B cell (primary cell): Measurements from ENCODE around the gene AOC2. TPM values are rescaled to one million over a fixed set of nuclear protein-coding genes. Genes with fewer than 3 reads are reported as not detected.

Source experiments
- ATAC-seq: fragments of 200-7000 bp; cut with Tn5 transposase; one replicate; pipeline ENCODE4 v1.10.0; 2021; ENCODE audit warnings: low read depth, mild to moderate bottlenecking, moderate number of reproducible peaks, moderate library complexity
- CTCF ChIA-PET: fragments of 350-600 bp; sonication (Branson Sonifier 250); formaldehyde crosslinking; loops from one replicate; lab custom pipeline; 2021; ENCODE audit warnings: antibody characterized with exemption, inconsistent platforms; lab: Charles Lee
- POLR2A ChIA-PET: fragments of 350-600 bp; sonication (Branson Sonifier 250); formaldehyde crosslinking; loops from one replicate; lab custom pipeline; 2021; ENCODE audit warnings: antibody characterized with exemption; lab: Charles Lee
- DNase-seq: peaks from one replicate; pipeline ENCODE4 v3.0.0; 2013
- H2AFZ ChIP-seq: 2 replicates; pipeline ENCODE4 v1.6.1; 2012; ENCODE audit warnings: mild to moderate bottlenecking, low read depth, low read length; ENCODE audit not compliant: insufficient read depth, poor library complexity, severe bottlenecking
- H3K27ac ChIP-seq, 2 donors: 1 replicate in 1 of 2; 2 replicates in 1 of 2; pipeline ENCODE4 v1.5.1; 2012 to 2013; ENCODE audit warnings: low read length in 2 of 2, mild to moderate bottlenecking in 2 of 2, moderate library complexity in 1 of 2
- H3K27me3 ChIP-seq, 4 experiments: fragments of 200-600 bp in 1 of 4; sonication (generic) in 1 of 4; replicated peaks in 1 of 4; 1 replicate in 2 of 4; 2 replicates in 2 of 4; pipeline versions ENCODE4 v1.6.1 to v1.7.0; 2013 to 2016; ENCODE audit warnings: low read length in 3 of 4, mild to moderate bottlenecking in 2 of 4, mixed read lengths in 1 of 4, moderate library complexity in 1 of 4; ENCODE audit not compliant: insufficient read depth in 4 of 4, control insufficient read depth in 3 of 4; ENCODE audit errors: control extremely low read depth in 1 of 4
- H3K36me3 ChIP-seq, 2 experiments: replicated peaks in 1 of 2; 1 replicate in 1 of 2; 2 replicates in 1 of 2; pipeline versions ENCODE4 v1.6.1 to v1.7.1; 2013; ENCODE audit warnings: low read length in 1 of 2; ENCODE audit not compliant: insufficient read depth in 2 of 2, control insufficient read depth in 1 of 2; ENCODE audit errors: control extremely low read depth in 1 of 2, extremely low read depth in 1 of 2
- H3K4me1 ChIP-seq, 2 donors: fragments of 200-600 bp in 1 of 2; sonication (generic) in 1 of 2; 1 replicate in 1 of 2; 2 replicates in 1 of 2; pipeline versions ENCODE4 v1.5.1 to v1.6.1; 2013 to 2017; ENCODE audit warnings: low read length in 2 of 2; ENCODE audit not compliant: control insufficient read depth in 2 of 2, insufficient read depth in 2 of 2
- H3K4me2 ChIP-seq: replicated peaks from 2 replicates; pipeline ENCODE3; 2012; ENCODE audit warnings: mild to moderate bottlenecking, low read depth, low read length; ENCODE audit not compliant: poor library complexity, severe bottlenecking
- H3K4me3 ChIP-seq, 5 experiments: fragments of 200-600 bp in 1 of 5; sonication (generic) in 1 of 5; 1 replicate in 3 of 5; 2 replicates in 2 of 5; pipeline versions ENCODE4 v1.5.1 to v1.7.0; 2011 to 2016; ENCODE audit warnings: low read length in 4 of 5, mild to moderate bottlenecking in 4 of 5, low read depth in 2 of 5, control low read depth in 1 of 5, moderate library complexity in 1 of 5; ENCODE audit not compliant: insufficient read depth in 1 of 5; ENCODE audit errors: control extremely low read depth in 1 of 5, extremely low read depth in 1 of 5
- H3K79me2 ChIP-seq: fragments of 200-600 bp; sonication (generic); one replicate; pipeline ENCODE4 v1.6.0; 2016; ENCODE audit warnings: low read length; ENCODE audit not compliant: control insufficient read depth, insufficient read depth
- H3K9ac ChIP-seq: fragments of 200-600 bp; sonication (generic); 2 replicates; pipeline ENCODE4 v1.6.1; 2017; ENCODE audit warnings: mild to moderate bottlenecking, low read length, moderate library complexity
- H3K9me3 ChIP-seq, 3 donors: one replicate each; pipeline versions ENCODE4 v1.6.1 to v1.7.1; 2013; ENCODE audit warnings: low read length in 2 of 3; ENCODE audit not compliant: control insufficient read depth in 2 of 3, insufficient read depth in 1 of 3; ENCODE audit errors: control extremely low read depth in 1 of 3
- H4K20me1 ChIP-seq: 2 replicates; pipeline ENCODE4 v1.6.0; 2012; ENCODE audit warnings: mild to moderate bottlenecking, low read length; ENCODE audit not compliant: insufficient read depth, control insufficient read depth, poor library complexity, severe bottlenecking
- H3K27ac Mint-ChIP-seq: one replicate; pipeline ENCODE4 v1.8.0; 2021; ENCODE audit warnings: mixed read lengths
- H3K27me3 Mint-ChIP-seq: one replicate; pipeline ENCODE4 v1.8.0; 2021; ENCODE audit warnings: mixed read lengths
- H3K4me1 Mint-ChIP-seq: one replicate; pipeline ENCODE4 v1.8.0; 2021; ENCODE audit warnings: mixed read lengths
- H3K4me3 Mint-ChIP-seq: one replicate; pipeline ENCODE4 v1.8.0; 2021; ENCODE audit warnings: mixed read lengths
- H3K9me3 Mint-ChIP-seq: one replicate; pipeline ENCODE4 v1.8.0; 2022; ENCODE audit warnings: mixed read lengths; ENCODE audit not compliant: insufficient read depth
- EZH2 ChIP-seq: IDR thresholded peaks from 2 replicates; pipeline ENCODE4 v1.6.1; 2012; ENCODE audit warnings: borderline replicate concordance, low read depth, mild to moderate bottlenecking, moderate library complexity, low read length; ENCODE audit not compliant: insufficient read depth, poor library complexity, severe bottlenecking
- WGBS: methylation state at CpG from one replicate; pipeline ENCODE4 v1.1.5; 2013; ENCODE audit warnings: missing lambda C conversion rate; ENCODE audit not compliant: insufficient coverage; 5-methylcytosine and 5-hydroxymethylcytosine counted together
- intact Hi-C: fragments of 100-400 bp; cut with micrococcal nuclease; formaldehyde crosslinking; loops from one replicate; pipeline ENCODE4 v1.10.0; 2022
- polyA plus RNA-seq: library from polyadenylated mRNA; depleted of rRNA; stranded (reverse); fragments of >200 nt; gene quantifications from 2 replicates; pipeline ENCODE4 v1.2.3, GENCODE V29; 2012
- total RNA-seq, 2 donors: library from RNA; stranded (reverse); fragments of 120-200 nt in 1 of 2; gene quantifications; 1 replicate in 1 of 2; 2 replicates in 1 of 2; pipeline versions ENCODE4 v1.2.3 to v1.2.4, GENCODE V29; 2013 to 2022
- TF ChIP-seq, protein P1 (sequence below): fragments of 200-600 bp; IDR thresholded peaks from one replicate; pipeline ENCODE4 v1.8.0; 2022; ENCODE audit warnings: antibody characterized with exemption, mild to moderate bottlenecking

The AOC2 gene
- total and polyA plus RNA-seq, 2 donors (not counting 1 experiment from before 2014, with no cell fraction given) = 1.9 to 3.8 TPM

DNA sequence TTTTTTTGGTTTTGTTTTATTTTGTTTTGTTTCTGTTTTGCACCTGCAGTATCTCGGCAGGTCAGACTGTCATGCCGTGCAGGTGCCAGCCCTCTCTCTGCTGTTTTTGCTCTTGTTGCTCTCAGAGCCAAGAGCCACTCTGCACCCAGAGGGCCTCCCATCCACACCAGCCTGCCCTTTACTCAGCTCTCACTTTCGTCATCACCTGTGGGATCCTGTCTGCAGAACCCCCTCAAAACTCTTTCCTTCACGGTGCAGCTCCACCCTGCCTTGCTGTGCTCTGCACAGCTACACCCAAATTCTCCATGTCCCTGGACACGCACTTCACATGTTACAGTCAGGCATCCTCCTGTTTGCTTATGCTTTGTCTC is 9.2 kb downstream of the AOC2 start:
- Histone ChIP-seq H3K4me3 (no peak overlapping the region), H2AFZ (no peak overlapping the region), H3K79me2 (no peaks in the 10 kb centered on the region), H3K36me3 (no peaks in the 10 kb centered on the region), H3K9ac (no peak overlapping the region), H3K27ac (no peak overlapping the region), H3K27me3 (peaks cover 0 to 6% (median 0%) of the 10 kb centered on the region in 4 experiments), H3K4me2 (no peak overlapping the region), H3K4me1 (no peaks in the 10 kb centered on the region), H3K9me3 (no peaks in the 10 kb centered on the region), H4K20me1 (no peaks in the 10 kb centered on the region)
- ATAC-seq (no peak), DNase-seq (no peak)
- no peaks in the 10 kb centered on the region for H3K27me3 Mint-ChIP-seq
- H3K4me1 Mint-ChIP-seq = no peaks in the 10 kb centered on the region
- no peaks in the 10 kb centered on the region for H3K9me3 Mint-ChIP-seq
- WGBS = 81% methylated on average over 5 of the region's 5 CpGs
- TF ChIP-seq, protein P1, sequence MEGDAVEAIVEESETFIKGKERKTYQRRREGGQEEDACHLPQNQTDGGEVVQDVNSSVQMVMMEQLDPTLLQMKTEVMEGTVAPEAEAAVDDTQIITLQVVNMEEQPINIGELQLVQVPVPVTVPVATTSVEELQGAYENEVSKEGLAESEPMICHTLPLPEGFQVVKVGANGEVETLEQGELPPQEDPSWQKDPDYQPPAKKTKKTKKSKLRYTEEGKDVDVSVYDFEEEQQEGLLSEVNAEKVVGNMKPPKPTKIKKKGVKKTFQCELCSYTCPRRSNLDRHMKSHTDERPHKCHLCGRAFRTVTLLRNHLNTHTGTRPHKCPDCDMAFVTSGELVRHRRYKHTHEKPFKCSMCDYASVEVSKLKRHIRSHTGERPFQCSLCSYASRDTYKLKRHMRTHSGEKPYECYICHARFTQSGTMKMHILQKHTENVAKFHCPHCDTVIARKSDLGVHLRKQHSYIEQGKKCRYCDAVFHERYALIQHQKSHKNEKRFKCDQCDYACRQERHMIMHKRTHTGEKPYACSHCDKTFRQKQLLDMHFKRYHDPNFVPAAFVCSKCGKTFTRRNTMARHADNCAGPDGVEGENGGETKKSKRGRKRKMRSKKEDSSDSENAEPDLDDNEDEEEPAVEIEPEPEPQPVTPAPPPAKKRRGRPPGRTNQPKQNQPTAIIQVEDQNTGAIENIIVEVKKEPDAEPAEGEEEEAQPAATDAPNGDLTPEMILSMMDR = no peak
- no peak for TF ChIP-seq EZH2
- POLR2A ChIA-PET = no interaction called here
- CTCF ChIA-PET = no interaction called here
- intact Hi-C loops = no loop called here
- H3K27ac Mint-ChIP-seq = no peak overlapping the region
- H3K4me3 Mint-ChIP-seq = no peak overlapping the region

DNA sequence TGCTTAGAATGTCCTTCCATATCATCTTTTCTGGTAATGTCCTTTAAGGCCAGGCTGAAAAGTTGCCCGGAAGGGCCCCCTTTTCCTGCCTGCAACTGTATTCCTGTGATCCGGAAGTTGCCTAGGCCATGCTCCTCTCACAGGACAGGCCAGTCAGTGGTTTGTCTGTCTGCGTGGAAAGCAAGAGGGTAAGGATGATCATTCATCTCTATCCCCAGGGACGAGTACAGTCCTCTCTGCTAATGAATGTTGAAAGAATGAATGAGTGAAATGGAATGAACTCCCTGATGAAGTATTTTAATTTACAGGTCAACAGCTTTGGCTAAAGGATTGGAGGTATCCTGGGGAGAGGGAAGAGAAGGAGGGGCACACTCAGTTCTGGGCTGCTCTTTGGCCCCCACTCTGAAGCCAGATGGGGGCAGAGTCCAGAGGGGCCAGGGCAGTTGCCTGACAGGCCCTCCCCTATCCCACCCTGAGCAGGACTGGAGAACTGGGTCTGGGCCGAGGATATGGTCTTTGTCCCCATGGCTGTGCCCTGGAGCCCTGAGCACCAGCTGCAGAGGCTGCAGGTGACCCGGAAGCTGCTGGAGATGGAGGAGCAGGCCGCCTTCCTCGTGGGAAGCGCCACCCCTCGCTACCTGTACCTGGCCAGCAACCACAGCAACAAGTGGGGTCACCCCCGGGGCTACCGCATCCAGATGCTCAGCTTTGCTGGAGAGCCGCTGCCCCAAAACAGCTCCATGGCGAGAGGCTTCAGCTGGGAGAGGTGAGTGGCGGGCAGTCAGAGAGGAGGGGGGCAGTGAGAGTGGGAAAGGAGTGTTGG is 9.8 kb downstream of the AOC2 start:
- intact Hi-C loops = no loop called here
- no peak overlapping the region for H3K4me3 Mint-ChIP-seq
- no peak overlapping the region for H3K9ac ChIP-seq

More for the DNA sequence above, 9.8 kb downstream of the AOC2 start:
- Histone ChIP-seq H3K79me2 (no peaks in the 10 kb centered on the region), H3K27ac (no peak overlapping the region), H3K4me1 (no peaks in the 10 kb centered on the region), H3K4me3 (no peak overlapping the region), H2AFZ (no peak overlapping the region), H3K4me2 (no peak overlapping the region), H3K9me3 (no peaks in the 10 kb centered on the region), H3K27me3 (peaks cover 0 to 6% (median 0%) of the 10 kb centered on the region in 4 experiments), H3K36me3 (no peaks in the 10 kb centered on the region), H4K20me1 (no peaks in the 10 kb centered on the region)
- no peaks in the 10 kb centered on the region for H3K4me1 Mint-ChIP-seq
- DNase-seq (no peak), ATAC-seq (no peak)
- POLR2A ChIA-PET = no interaction called here
- 95% methylated on average over 13 of the region's 15 CpGs for WGBS
- H3K9me3 Mint-ChIP-seq = no peaks in the 10 kb centered on the region
- CTCF ChIA-PET = no interaction called here
- H3K27ac Mint-ChIP-seq = no peak overlapping the region
- TF ChIP-seq, protein P1 = no peak
- TF ChIP-seq EZH2 = no peak
- no peaks in the 10 kb centered on the region for H3K27me3 Mint-ChIP-seq
